NCI-H2107 (cell line): ENCODE results near the gene KDM1B.

ENCODE experiments used
- DNase-seq: peaks from one replicate; lab custom pipeline; 2025; lab: John Stamatoyannopoulos, UW

KDM1B gene

GRCh38 chr6:18262702-18263417, 107.6 kb downstream of the KDM1B start:
- no peak for DNase-seq

- no peak for DNase-seq
Observed at GRCh38 chr6:18263418-18264218, 108.4 kb downstream of the KDM1B start.

- DNase-seq = peak; percentile 49
Observed at GRCh38 chr6:18264219-18264922, 109.1 kb downstream of the KDM1B start, which contains the start of gene DEK. Gene DEK (minus strand): TSS chr6:18264530. CDS start chr6:18263987, 543 bp downstream.

GRCh38 chr6:18264923-18265377, 109.7 kb downstream of the KDM1B start:
- DNase-seq = no peak

GRCh38 chr6:18265787-18266522, 110.7 kb downstream of the KDM1B start:
- DNase-seq = no peak

GRCh38 chr6:18266523-18266912, 111.3 kb downstream of the KDM1B start:
- no peak for DNase-seq

GRCh38 chr6:18268066-18268465, 112.8 kb downstream of the KDM1B start:
- no peak for DNase-seq

- no peak for DNase-seq
Observed at GRCh38 chr6:18269253-18269652, 114.0 kb downstream of the KDM1B start.

GRCh38 chr6:18269717-18270116, 114.5 kb downstream of the KDM1B start:
- no peak for DNase-seq

- DNase-seq = no peak
Observed at GRCh38 chr6:18270216-18270615, 115.0 kb downstream of the KDM1B start.
